GM23338 (cell line): Measurements from ENCODE around the gene TMEM117. TPM values are rescaled to one million over a fixed set of nuclear protein-coding genes. Genes with fewer than 3 reads are reported as not detected.

Experiments used
- ATAC-seq: fragments of 200-7000 bp; cut with Tn5 transposase; 3 replicates; pipeline ENCODE4 v1.9.1; 2020
- DNase-seq: peaks from one replicate; pipeline ENCODE4 v3.0.0-alpha.2; 2015; ENCODE audit warnings: low spot score
- H2AFZ ChIP-seq: fragments of 200-600 bp; sonication (generic); 2 replicates; pipeline ENCODE4 v1.8.0; 2016; ENCODE audit warnings: antibody characterized with exemption, mild to moderate bottlenecking, moderate library complexity
- H3F3A ChIP-seq: fragments of 200-600 bp; sonication (generic); replicated peaks from 2 replicates; pipeline ENCODE4 v1.8.0; 2017; ENCODE audit warnings: antibody characterized with exemption, mixed run types, low read depth
- H3K27ac ChIP-seq: fragments of 200-600 bp; sonication (generic); 2 replicates; pipeline ENCODE4 v1.6.1; 2016; ENCODE audit warnings: low read depth
- H3K27me3 ChIP-seq: fragments of 200-600 bp; sonication (generic); 2 replicates; pipeline ENCODE4 v1.8.0; 2016; ENCODE audit warnings: mild to moderate bottlenecking, mixed run types, moderate library complexity; ENCODE audit not compliant: insufficient read depth
- H3K36me3 ChIP-seq: fragments of 200-600 bp; sonication (generic); 2 replicates; pipeline ENCODE4 v1.8.0; 2016; ENCODE audit warnings: mild to moderate bottlenecking; ENCODE audit not compliant: insufficient read depth
- H3K4me1 ChIP-seq: fragments of 200-600 bp; sonication (generic); 2 replicates; pipeline ENCODE4 v1.8.0; 2016; ENCODE audit warnings: mild to moderate bottlenecking, moderate library complexity; ENCODE audit not compliant: insufficient read depth
- H3K4me2 ChIP-seq: fragments of 200-600 bp; sonication (generic); 2 replicates; pipeline ENCODE4 v1.7.1; 2017; ENCODE audit warnings: mixed run types
- H3K4me3 ChIP-seq: fragments of 200-600 bp; sonication (generic); 2 replicates; pipeline ENCODE4 v1.6.1; 2016; ENCODE audit warnings: mixed run types
- H3K79me2 ChIP-seq: fragments of 200-600 bp; sonication (generic); replicated peaks from 2 replicates; pipeline ENCODE4 v1.8.0; 2017; ENCODE audit warnings: mild to moderate bottlenecking; ENCODE audit not compliant: insufficient read depth
- H3K9me2 ChIP-seq: fragments of 200-600 bp; sonication (generic); 2 replicates; pipeline ENCODE4 v1.8.0; 2017; ENCODE audit not compliant: insufficient read depth
- H4K20me1 ChIP-seq: fragments of 200-600 bp; sonication (generic); replicated peaks from 2 replicates; pipeline ENCODE4 v1.8.0; 2017; ENCODE audit warnings: mild to moderate bottlenecking; ENCODE audit not compliant: insufficient read depth
- H3K27ac Mint-ChIP-seq: 2 replicates; pipeline ENCODE4 v1.8.0; 2020; ENCODE audit warnings: inconsistent platforms, mild to moderate bottlenecking, moderate library complexity, mixed read lengths
- H3K27me3 Mint-ChIP-seq: 3 replicates; pipeline ENCODE4 v1.8.0; 2022; ENCODE audit warnings: low read depth, mild to moderate bottlenecking, moderate library complexity, mixed read lengths, inconsistent platforms; ENCODE audit not compliant: insufficient read depth, poor library complexity
- H3K36me3 Mint-ChIP-seq: 3 replicates; pipeline ENCODE4 v1.8.0; 2021; ENCODE audit warnings: low read depth, mild to moderate bottlenecking, inconsistent platforms, moderate library complexity, mixed read lengths
- H3K4me1 Mint-ChIP-seq: 3 replicates; pipeline ENCODE4 v1.8.0; 2020; ENCODE audit warnings: mild to moderate bottlenecking, inconsistent platforms, mixed read lengths
- H3K4me3 Mint-ChIP-seq: 3 replicates; pipeline ENCODE4 v1.8.0; 2021; ENCODE audit warnings: moderate library complexity, mild to moderate bottlenecking, inconsistent platforms, mixed read lengths
- H3K9me3 Mint-ChIP-seq: 3 replicates; pipeline ENCODE4 v1.8.0; 2020; ENCODE audit warnings: moderate library complexity, mild to moderate bottlenecking, inconsistent platforms, mixed read lengths
- CREB1 ChIP-seq: fragments of 250-450 bp; sonication (Bioruptor Pico); IDR thresholded peaks from 2 replicates; pipeline ENCODE4 v1.5.0; 2020; ENCODE audit warnings: low read depth, mild to moderate bottlenecking, moderate library complexity
- ETS1 ChIP-seq: IDR thresholded peaks from 2 replicates; pipeline ENCODE4 v1.6.1; 2016; ENCODE audit warnings: antibody characterized with exemption
- EZH2 ChIP-seq: fragments of 200-600 bp; sonication (generic); IDR thresholded peaks from one replicate; pipeline ENCODE4 v1.8.0; 2017; ENCODE audit warnings: antibody characterized with exemption, mild to moderate bottlenecking, low read depth; ENCODE audit not compliant: unreplicated experiment
- JUNB ChIP-seq: IDR thresholded peaks from one replicate; pipeline ENCODE4 v1.6.1; 2016; ENCODE audit warnings: antibody characterized with exemption; ENCODE audit not compliant: unreplicated experiment
- NANOG ChIP-seq: IDR thresholded peaks from 2 replicates; pipeline ENCODE4 v1.6.1; 2016; ENCODE audit warnings: antibody characterized with exemption, borderline replicate concordance
- POLR2AphosphoS5 ChIP-seq: IDR thresholded peaks from 2 replicates; pipeline ENCODE4 v1.6.1; 2016; ENCODE audit warnings: antibody characterized with exemption, low read depth
- STAT1 ChIP-seq: IDR thresholded peaks from one replicate; pipeline ENCODE4 v1.6.1; 2016; ENCODE audit warnings: antibody characterized with exemption; ENCODE audit not compliant: unreplicated experiment
- ZNF331 ChIP-seq: fragments of 250-450 bp; sonication (Bioruptor Pico); IDR thresholded peaks from 2 replicates; pipeline ENCODE4 v1.5.0; 2020; ENCODE audit warnings: low read depth, mild to moderate bottlenecking, moderate library complexity
- polyA plus RNA-seq: library from polyadenylated mRNA; unstranded; fragments of >200 nt; fragmentation: Nextera tagmentation; extraction: Ambion mirVana; gene quantifications from 2 replicates; pipeline ENCODE4 v1.2.1, GENCODE V29; 2016
- total RNA-seq: library from RNA; depleted of rRNA; stranded (reverse); fragments of >200 nt; shearing (Covaris generic); gene quantifications from 2 replicates; pipeline ENCODE4 v1.2.3, GENCODE V29; 2014
- TF ChIP-seq, protein P1 (sequence below): fragments of 250-450 bp; sonication (Bioruptor Pico); IDR thresholded peaks from 2 replicates; pipeline ENCODE4 v1.5.0; 2020; ENCODE audit warnings: mild to moderate bottlenecking, moderate library complexity

Gene TMEM117
- total and polyA plus RNA-seq, 2 experiments from 2014 or later: 0.94 to 1.6 TPM

- Histone ChIP-seq H3K79me2 (no peaks in the 10 kb centered on the region), H3K4me2 (no peak overlapping the region), H2AFZ (no peak overlapping the region), H3K36me3 (no peaks in the 10 kb centered on the region), H3K4me3 (no peak overlapping the region), H3F3A (no peaks in the 10 kb centered on the region), H4K20me1 (no peaks in the 10 kb centered on the region), H3K27ac (no peak overlapping the region), H3K27me3 (no peaks in the 10 kb centered on the region), H3K9me2 (no peaks in the 10 kb centered on the region), H3K4me1 (peaks cover 11% of the 10 kb centered on the region; the same call in 1 of the 2 replicates)
- TF ChIP-seq ZNF331 (no peak), NANOG (no peak), JUNB (no peak), STAT1 (no peak), POLR2AphosphoS5 (no peak), EZH2 (no peak)
- DNase-seq: no peak
- Mint-ChIP-seq H3K4me3 (no peak overlapping the region), H3K4me1 (peaks cover 5% of the 10 kb centered on the region; the same call in 2 of the 3 replicates), H3K9me3 (no peaks in the 10 kb centered on the region), H3K27me3 (no peaks in the 10 kb centered on the region), H3K36me3 (no peaks in the 10 kb centered on the region), H3K27ac (no peak overlapping the region)
- ATAC-seq: no peak
These were observed 422.4 kb downstream of the TMEM117 start for GRCh38 chr12:44258246-44258645.

DNA sequence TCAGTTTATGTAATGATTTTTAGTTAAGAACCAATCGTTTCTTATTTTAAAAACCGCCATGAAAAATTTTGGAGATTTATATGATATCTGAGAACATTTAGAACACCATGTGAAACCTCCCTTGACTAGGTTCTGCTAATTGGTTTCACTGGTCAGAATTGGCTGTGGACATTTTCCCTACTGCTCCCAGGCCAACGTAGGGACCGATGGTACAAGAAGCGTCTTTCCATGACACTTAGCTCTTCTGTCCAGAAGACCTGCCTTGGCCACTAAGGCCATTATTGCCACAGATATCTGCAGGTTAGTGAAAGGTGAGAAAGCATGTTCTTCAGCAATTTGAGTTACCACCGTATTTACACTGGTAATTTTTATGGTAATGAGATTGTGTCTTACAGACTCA, 424.0 kb downstream of the TMEM117 start:
- Histone ChIP-seq H3K27me3 (no peaks in the 10 kb centered on the region), H2AFZ (no peak overlapping the region), H3K4me2 (no peak overlapping the region), H3K4me1 (peaks cover 11% of the 10 kb centered on the region; the same call in 1 of the 2 replicates), H3K36me3 (no peaks in the 10 kb centered on the region), H3K79me2 (no peaks in the 10 kb centered on the region), H3F3A (no peaks in the 10 kb centered on the region), H3K4me3 (no peak overlapping the region), H4K20me1 (no peaks in the 10 kb centered on the region), H3K27ac (no peak overlapping the region), H3K9me2 (no peaks in the 10 kb centered on the region)
- Mint-ChIP-seq H3K27ac (no peak overlapping the region), H3K9me3 (no peaks in the 10 kb centered on the region), H3K4me1 (peaks cover 5% of the 10 kb centered on the region; the same call in 2 of the 3 replicates), H3K4me3 (no peak overlapping the region), H3K27me3 (no peaks in the 10 kb centered on the region), H3K36me3 (no peaks in the 10 kb centered on the region)
- no peak for TF ChIP-seq ETS1
- no peak for TF ChIP-seq CREB1
- ATAC-seq (no peak), DNase-seq (no peak)

- Histone ChIP-seq H3K27ac (no peak overlapping the region), H4K20me1 (no peaks in the 10 kb centered on the region), H3K79me2 (no peaks in the 10 kb centered on the region), H3K4me3 (no peak overlapping the region), H3K9me2 (no peaks in the 10 kb centered on the region), H3K4me1 (peaks cover 11% of the 10 kb centered on the region; the same call in 1 of the 2 replicates), H3K36me3 (no peaks in the 10 kb centered on the region), H3F3A (no peaks in the 10 kb centered on the region), H2AFZ (no peak overlapping the region), H3K4me2 (no peak overlapping the region), H3K27me3 (no peaks in the 10 kb centered on the region)
- H3K4me3 Mint-ChIP-seq: no peak overlapping the region
- no peaks in the 10 kb centered on the region for H3K36me3 Mint-ChIP-seq
- H3K4me1 Mint-ChIP-seq: peaks cover 5% of the 10 kb centered on the region; the same call in 2 of the 3 replicates
- no peaks in the 10 kb centered on the region for H3K27me3 Mint-ChIP-seq
- ATAC-seq (no peak), DNase-seq (no peak)
- no peaks in the 10 kb centered on the region for H3K9me3 Mint-ChIP-seq
- no peak overlapping the region for H3K27ac Mint-ChIP-seq
- no peak for TF ChIP-seq ZNF331
- TF ChIP-seq, protein P1, sequence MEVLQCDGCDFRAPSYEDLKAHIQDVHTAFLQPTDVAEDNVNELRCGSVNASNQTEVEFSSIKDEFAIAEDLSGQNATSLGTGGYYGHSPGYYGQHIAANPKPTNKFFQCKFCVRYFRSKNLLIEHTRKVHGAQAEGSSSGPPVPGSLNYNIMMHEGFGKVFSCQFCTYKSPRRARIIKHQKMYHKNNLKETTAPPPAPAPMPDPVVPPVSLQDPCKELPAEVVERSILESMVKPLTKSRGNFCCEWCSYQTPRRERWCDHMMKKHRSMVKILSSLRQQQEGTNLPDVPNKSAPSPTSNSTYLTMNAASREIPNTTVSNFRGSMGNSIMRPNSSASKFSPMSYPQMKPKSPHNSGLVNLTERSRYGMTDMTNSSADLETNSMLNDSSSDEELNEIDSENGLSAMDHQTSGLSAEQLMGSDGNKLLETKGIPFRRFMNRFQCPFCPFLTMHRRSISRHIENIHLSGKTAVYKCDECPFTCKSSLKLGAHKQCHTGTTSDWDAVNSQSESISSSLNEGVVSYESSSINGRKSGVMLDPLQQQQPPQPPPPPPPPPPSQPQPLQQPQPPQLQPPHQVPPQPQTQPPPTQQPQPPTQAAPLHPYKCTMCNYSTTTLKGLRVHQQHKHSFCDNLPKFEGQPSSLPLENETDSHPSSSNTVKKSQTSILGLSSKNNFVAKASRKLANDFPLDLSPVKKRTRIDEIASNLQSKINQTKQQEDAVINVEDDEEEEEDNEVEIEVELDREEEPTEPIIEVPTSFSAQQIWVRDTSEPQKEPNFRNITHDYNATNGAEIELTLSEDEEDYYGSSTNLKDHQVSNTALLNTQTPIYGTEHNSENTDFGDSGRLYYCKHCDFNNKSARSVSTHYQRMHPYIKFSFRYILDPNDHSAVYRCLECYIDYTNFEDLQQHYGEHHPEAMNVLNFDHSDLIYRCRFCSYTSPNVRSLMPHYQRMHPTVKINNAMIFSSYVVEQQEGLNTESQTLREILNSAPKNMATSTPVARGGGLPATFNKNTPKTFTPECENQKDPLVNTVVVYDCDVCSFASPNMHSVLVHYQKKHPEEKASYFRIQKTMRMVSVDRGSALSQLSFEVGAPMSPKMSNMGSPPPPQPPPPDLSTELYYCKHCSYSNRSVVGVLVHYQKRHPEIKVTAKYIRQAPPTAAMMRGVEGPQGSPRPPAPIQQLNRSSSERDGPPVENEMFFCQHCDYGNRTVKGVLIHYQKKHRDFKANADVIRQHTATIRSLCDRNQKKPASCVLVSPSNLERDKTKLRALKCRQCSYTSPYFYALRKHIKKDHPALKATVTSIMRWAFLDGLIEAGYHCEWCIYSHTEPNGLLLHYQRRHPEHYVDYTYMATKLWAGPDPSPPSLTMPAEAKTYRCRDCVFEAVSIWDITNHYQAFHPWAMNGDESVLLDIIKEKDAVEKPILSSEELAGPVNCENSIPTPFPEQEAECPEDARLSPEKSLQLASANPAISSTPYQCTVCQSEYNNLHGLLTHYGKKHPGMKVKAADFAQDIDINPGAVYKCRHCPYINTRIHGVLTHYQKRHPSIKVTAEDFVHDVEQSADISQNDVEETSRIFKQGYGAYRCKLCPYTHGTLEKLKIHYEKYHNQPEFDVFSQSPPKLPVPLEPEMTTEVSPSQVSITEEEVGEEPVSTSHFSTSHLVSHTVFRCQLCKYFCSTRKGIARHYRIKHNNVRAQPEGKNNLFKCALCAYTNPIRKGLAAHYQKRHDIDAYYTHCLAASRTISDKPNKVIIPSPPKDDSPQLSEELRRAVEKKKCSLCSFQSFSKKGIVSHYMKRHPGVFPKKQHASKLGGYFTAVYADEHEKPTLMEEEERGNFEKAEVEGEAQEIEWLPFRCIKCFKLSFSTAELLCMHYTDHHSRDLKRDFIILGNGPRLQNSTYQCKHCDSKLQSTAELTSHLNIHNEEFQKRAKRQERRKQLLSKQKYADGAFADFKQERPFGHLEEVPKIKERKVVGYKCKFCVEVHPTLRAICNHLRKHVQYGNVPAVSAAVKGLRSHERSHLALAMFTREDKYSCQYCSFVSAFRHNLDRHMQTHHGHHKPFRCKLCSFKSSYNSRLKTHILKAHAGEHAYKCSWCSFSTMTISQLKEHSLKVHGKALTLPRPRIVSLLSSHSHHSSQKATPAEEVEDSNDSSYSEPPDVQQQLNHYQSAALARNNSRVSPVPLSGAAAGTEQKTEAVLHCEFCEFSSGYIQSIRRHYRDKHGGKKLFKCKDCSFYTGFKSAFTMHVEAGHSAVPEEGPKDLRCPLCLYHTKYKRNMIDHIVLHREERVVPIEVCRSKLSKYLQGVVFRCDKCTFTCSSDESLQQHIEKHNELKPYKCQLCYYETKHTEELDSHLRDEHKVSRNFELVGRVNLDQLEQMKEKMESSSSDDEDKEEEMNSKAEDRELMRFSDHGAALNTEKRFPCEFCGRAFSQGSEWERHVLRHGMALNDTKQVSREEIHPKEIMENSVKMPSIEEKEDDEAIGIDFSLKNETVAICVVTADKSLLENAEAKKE (CRISPR knock-in tag): no peak
These were observed 424.7 kb downstream of the TMEM117 start for GRCh38 chr12:44260581-44260980.
